ENCODE measurements around the gene CATSPER3. TPM values are rescaled to one million over a fixed set of nuclear protein-coding genes. Genes with fewer than 3 reads are reported as not detected.

Gene CATSPER3
- polyA plus RNA-seq (ENCODE audit: insufficient read length in 4 of 4) = 1 to 10 TPM; 1.1 to 2.0 (median 1.5) TPM

GRCh38 chr5:134967607-134968006 is at the start of gene CATSPER3:
Gene CATSPER3, plus strand, starts transcription at chr5:134967907. Its CDS starts 85 bp downstream, at chr5:134967992.
- no peak for DNase-seq (ENCODE audit: low read depth in 4 of 4, low spot score in 2 of 4)

- DNase-seq (ENCODE audit: low read depth in 4 of 4, low spot score in 2 of 4) = no peak
Measured at GRCh38 chr5:134918861-134919260, 48.8 kb upstream of the CATSPER3 start.

- DNase-seq (ENCODE audit: low read depth in 4 of 4, low spot score in 2 of 4) = no peak
Measured at GRCh38 chr5:134920848-134921575, 46.7 kb upstream of the CATSPER3 start.

GRCh38 chr5:134932508-134932907 is 35.2 kb upstream of the CATSPER3 start:
- no peak for DNase-seq (ENCODE audit: low read depth in 4 of 4, low spot score in 2 of 4)

- DNase-seq (ENCODE audit: low read depth in 4 of 4, low spot score in 2 of 4) = no peak
Measured at GRCh38 chr5:134934202-134934601, 33.5 kb upstream of the CATSPER3 start.

GRCh38 chr5:134935711-134936602 is 31.8 kb upstream of the CATSPER3 start:
- DNase-seq (ENCODE audit: low read depth in 4 of 4, low spot score in 2 of 4) = no peak

- no peak for DNase-seq (ENCODE audit: low read depth in 4 of 4, low spot score in 2 of 4)
Measured at GRCh38 chr5:134937526-134937925, 30.2 kb upstream of the CATSPER3 start.

GRCh38 chr5:134938030-134938429 is 29.7 kb upstream of the CATSPER3 start:
- no peak for DNase-seq (ENCODE audit: low read depth in 4 of 4, low spot score in 2 of 4)

GRCh38 chr5:134939500-134939899 is 28.2 kb upstream of the CATSPER3 start:
- DNase-seq (ENCODE audit: low read depth in 4 of 4, low spot score in 2 of 4) = no peak

GRCh38 chr5:134943547-134943946 is 24.2 kb upstream of the CATSPER3 start:
- no peak for DNase-seq (ENCODE audit: low read depth in 4 of 4, low spot score in 2 of 4)

- no peak for DNase-seq (ENCODE audit: low read depth in 4 of 4, low spot score in 2 of 4)
Measured at GRCh38 chr5:134944630-134945029, 23.1 kb upstream of the CATSPER3 start.

GRCh38 chr5:134945041-134945440 is 22.7 kb upstream of the CATSPER3 start:
- DNase-seq (ENCODE audit: low read depth in 4 of 4, low spot score in 2 of 4) = no peak

- DNase-seq (ENCODE audit: low read depth in 4 of 4, low spot score in 2 of 4) = no peak
Measured at GRCh38 chr5:134948911-134949310, 18.8 kb upstream of the CATSPER3 start.

- no peak for DNase-seq (ENCODE audit: low read depth in 4 of 4, low spot score in 2 of 4)
Measured at GRCh38 chr5:134949316-134949715, 18.4 kb upstream of the CATSPER3 start.

GRCh38 chr5:134957920-134958608 is 9.6 kb upstream of the CATSPER3 start:
- no peak for DNase-seq (ENCODE audit: low read depth in 4 of 4, low spot score in 2 of 4)

- DNase-seq (ENCODE audit: low read depth in 4 of 4, low spot score in 2 of 4) = no peak
Measured at GRCh38 chr5:134958755-134959154, 9.0 kb upstream of the CATSPER3 start.

GRCh38 chr5:134963098-134963497 is 4.6 kb upstream of the CATSPER3 start:
- DNase-seq (ENCODE audit: low read depth in 4 of 4, low spot score in 2 of 4) = no peak

- DNase-seq (ENCODE audit: low read depth in 4 of 4, low spot score in 2 of 4) = no peak
Measured at GRCh38 chr5:134964359-134965270, 3.1 kb upstream of the CATSPER3 start.

- DNase-seq (ENCODE audit: low read depth in 4 of 4, low spot score in 2 of 4) = no peak
Measured at GRCh38 chr5:134965271-134965825, 2.4 kb upstream of the CATSPER3 start.

- no peak for DNase-seq (ENCODE audit: low read depth in 4 of 4, low spot score in 2 of 4)
Measured at GRCh38 chr5:134968055-134968454, 348 bp downstream of the CATSPER3 start.

All from left renal cortex interstitium (tissue), 4 donors.